Activated naive CD4-positive, alpha-beta T cell treated with anti-CD3 and anti-CD28 coated beads, Interleukin-2, amount 50 U/mL, for 72 hours (primary cell): Measurements from ENCODE around the gene SHFL. TPM values are rescaled to one million over a fixed set of nuclear protein-coding genes. Genes with fewer than 3 reads are reported as not detected.

Experiments used
- ATAC-seq, 2 donors: fragments of 150-1000 bp; cut with Tn5 transposase; 2 replicates each; pipeline ENCODE4 v1.10.0; 2021; ENCODE audit warnings: mild to moderate bottlenecking in 2 of 2, moderate library complexity in 2 of 2
- DNase-seq, 2 donors: peaks; one replicate each; pipeline ENCODE4 v3.0.0; 2021 to 2022; ENCODE audit warnings: low spot score in 2 of 2
- H3K27ac Mint-ChIP-seq, 2 donors: one replicate each; pipeline ENCODE4 v1.8.0; 2022; ENCODE audit warnings: mild to moderate bottlenecking in 2 of 2, mixed read lengths in 2 of 2
- H3K36me3 Mint-ChIP-seq, 2 donors: one replicate each; pipeline ENCODE4 v1.8.0; 2022; ENCODE audit warnings: mixed read lengths in 2 of 2
- H3K9me3 Mint-ChIP-seq, 2 donors: one replicate each; pipeline ENCODE4 v1.8.0; 2022; ENCODE audit warnings: mixed read lengths in 2 of 2
- total RNA-seq, 2 donors: library from RNA; stranded (reverse); gene quantifications; one replicate each; pipeline ENCODE4 v1.2.3, GENCODE V29; 2022

Gene SHFL
- total RNA-seq: 10 to 100 TPM; 56.5 to 76.1 TPM

GRCh38 chr19:10085641-10086590, at the start of gene SHFL:
TSS of gene SHFL (plus strand) at chr19:10086317. CDS start at chr19:10086428, 111 bp downstream.
- Mint-ChIP-seq H3K27ac (peak within 1 kb of the TSS; percentile 60 to 89), H3K36me3 (peaks cover 0 to 19% of the 10 kb centered on the region in 2 donors), H3K9me3 (no peaks in the 10 kb centered on the region)
- peak; percentile 83 to 87 for DNase-seq
- peak; percentile 99 for ATAC-seq

- H3K27ac Mint-ChIP-seq: no peak overlapping the region
- DNase-seq (no peak), ATAC-seq (no peak)
- H3K36me3 Mint-ChIP-seq: peaks cover 0 to 7% of the 10 kb centered on the region in 2 donors
- H3K9me3 Mint-ChIP-seq: no peaks in the 10 kb centered on the region
Observed at GRCh38 chr19:10036601-10037071, 49.5 kb upstream of the SHFL start.

DNA sequence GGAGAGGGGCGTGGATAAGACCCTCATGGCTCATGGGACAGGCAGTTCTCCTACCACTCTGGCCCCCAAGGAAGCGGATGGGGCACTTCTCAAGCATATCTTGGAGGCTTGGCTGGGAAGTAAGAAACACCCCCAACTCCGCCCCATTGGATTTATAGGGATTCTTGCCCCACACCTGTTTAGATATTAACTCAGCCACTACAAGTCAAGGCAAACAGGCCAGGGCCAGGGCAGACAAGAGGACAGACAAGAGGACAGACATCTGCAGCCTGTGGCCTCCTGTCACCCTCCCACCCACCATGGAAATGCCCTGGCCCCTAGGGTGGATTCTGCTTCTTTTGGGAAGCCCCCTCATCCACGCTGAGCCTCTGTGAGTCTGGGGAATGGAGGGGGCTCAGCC, 48.8 kb upstream of the SHFL start:
- Mint-ChIP-seq H3K9me3 (no peaks in the 10 kb centered on the region), H3K27ac (no peak overlapping the region), H3K36me3 (peaks cover 0 to 9% of the 10 kb centered on the region in 2 donors)
- no peak for DNase-seq
- ATAC-seq: no peak

GRCh38 chr19:10037809-10038208, 48.3 kb upstream of the SHFL start:
- peaks cover 0 to 9% of the 10 kb centered on the region in 2 donors for H3K36me3 Mint-ChIP-seq
- DNase-seq (no peak), ATAC-seq (no peak)
- no peak overlapping the region for H3K27ac Mint-ChIP-seq
- H3K9me3 Mint-ChIP-seq: no peaks in the 10 kb centered on the region

GRCh38 chr19:10043286-10043927, 42.7 kb upstream of the SHFL start:
- Mint-ChIP-seq H3K36me3 (peaks cover 7 to 27% of the 10 kb centered on the region in 2 donors), H3K9me3 (peaks cover 10 to 16% of the 10 kb centered on the region in 2 donors), H3K27ac (no peak overlapping the region)
- ATAC-seq: no peak
- no peak for DNase-seq

- DNase-seq (no peak), ATAC-seq (peak in 1 of 2 donors; percentile 56)
- Mint-ChIP-seq H3K27ac (no peak overlapping the region), H3K36me3 (peaks cover 7 to 27% of the 10 kb centered on the region in 2 donors), H3K9me3 (peaks cover 10 to 16% of the 10 kb centered on the region in 2 donors)
Observed at GRCh38 chr19:10044390-10044789, 41.7 kb upstream of the SHFL start.

GRCh38 chr19:10045371-10045770, 40.7 kb upstream of the SHFL start:
- no peak for ATAC-seq
- peaks cover 7 to 27% of the 10 kb centered on the region in 2 donors for H3K36me3 Mint-ChIP-seq
- DNase-seq: no peak
- no peak overlapping the region for H3K27ac Mint-ChIP-seq
- peaks cover 10 to 16% of the 10 kb centered on the region in 2 donors for H3K9me3 Mint-ChIP-seq

GRCh38 chr19:10049626-10050025, 36.5 kb upstream of the SHFL start:
- ATAC-seq (no peak), DNase-seq (no peak)
- Mint-ChIP-seq H3K27ac (no peak overlapping the region), H3K9me3 (peaks cover 0 to 5% of the 10 kb centered on the region in 2 donors), H3K36me3 (peaks cover 0 to 4% of the 10 kb centered on the region in 2 donors)

DNA sequence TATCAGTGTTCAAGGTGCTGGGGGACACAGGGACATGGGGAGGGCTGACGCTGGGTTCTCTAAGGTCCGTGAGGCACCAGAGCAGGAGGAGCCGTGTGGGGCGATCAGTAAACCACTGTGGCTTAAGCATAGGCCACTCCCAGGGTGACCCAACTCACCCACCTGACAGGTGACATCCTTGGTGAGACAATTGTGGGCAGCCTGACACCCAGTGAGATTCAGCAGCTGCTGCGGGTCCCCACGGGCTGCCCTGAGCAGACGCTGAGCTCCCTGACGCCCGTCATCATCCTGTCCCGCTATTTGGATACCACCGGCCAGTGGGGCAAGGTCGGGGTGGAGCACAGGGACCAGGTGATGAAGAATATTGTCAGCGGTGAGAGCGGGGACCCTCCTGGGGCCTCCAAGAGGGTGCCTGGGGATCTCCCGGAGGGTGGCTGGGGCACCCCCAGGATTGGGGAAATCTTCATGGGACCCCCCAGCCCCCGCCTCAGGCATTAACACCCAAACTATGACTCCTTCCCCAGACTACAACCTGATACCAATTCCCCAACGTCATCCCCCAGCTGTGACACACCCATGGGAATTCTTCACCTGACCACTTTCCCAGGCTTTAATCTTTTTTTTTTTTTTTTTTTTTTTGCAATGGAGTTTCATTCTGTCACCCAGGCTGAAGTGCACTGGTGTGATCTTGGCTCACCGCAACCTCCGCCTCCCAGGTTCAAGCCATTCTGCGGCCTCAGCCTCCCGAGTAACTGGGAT, 33.3 kb upstream of the SHFL start:
- H3K36me3 Mint-ChIP-seq: no peaks in the 10 kb centered on the region
- no peaks in the 10 kb centered on the region for H3K9me3 Mint-ChIP-seq
- no peak overlapping the region for H3K27ac Mint-ChIP-seq
- ATAC-seq (peak in 1 of 2 donors; percentile 13), DNase-seq (no peak)

- H3K9me3 Mint-ChIP-seq: no peaks in the 10 kb centered on the region
- ATAC-seq: no peak
Observed at GRCh38 chr19:10061717-10062310, 24.3 kb upstream of the SHFL start.

DNA sequence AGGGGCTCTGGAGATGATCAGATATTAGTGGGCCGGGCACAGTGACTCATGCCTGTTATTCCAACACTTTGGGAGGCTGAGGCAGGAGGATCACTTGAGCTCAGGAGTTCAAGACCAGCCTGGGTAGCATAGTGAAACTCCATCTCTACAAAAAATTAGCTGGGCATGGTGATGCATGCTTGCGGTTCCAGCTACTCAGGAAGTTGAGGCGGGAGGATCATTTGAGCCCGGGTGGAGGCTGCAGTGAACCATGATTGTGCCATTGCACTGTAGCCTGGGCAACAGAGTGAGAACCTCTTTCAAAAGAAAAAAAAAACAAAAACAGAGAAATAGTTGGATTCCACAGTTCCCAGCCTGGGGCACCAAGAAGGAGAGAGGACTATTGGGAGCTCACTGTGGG, 17.9 kb upstream of the SHFL start:
- H3K9me3 Mint-ChIP-seq: peaks cover 0 to 3% of the 10 kb centered on the region in 2 donors
- no peaks in the 10 kb centered on the region for H3K36me3 Mint-ChIP-seq
- no peak for DNase-seq
- peak in 1 of 2 donors; percentile 62 for ATAC-seq
- H3K27ac Mint-ChIP-seq: peak overlapping the region in 1 of 2 donors; percentile 27

More at GRCh38 chr19:10061717-10062310, 24.3 kb upstream of the SHFL start:
- Mint-ChIP-seq H3K36me3 (no peaks in the 10 kb centered on the region), H3K27ac (no peak overlapping the region)
- DNase-seq: no peak

DNA sequence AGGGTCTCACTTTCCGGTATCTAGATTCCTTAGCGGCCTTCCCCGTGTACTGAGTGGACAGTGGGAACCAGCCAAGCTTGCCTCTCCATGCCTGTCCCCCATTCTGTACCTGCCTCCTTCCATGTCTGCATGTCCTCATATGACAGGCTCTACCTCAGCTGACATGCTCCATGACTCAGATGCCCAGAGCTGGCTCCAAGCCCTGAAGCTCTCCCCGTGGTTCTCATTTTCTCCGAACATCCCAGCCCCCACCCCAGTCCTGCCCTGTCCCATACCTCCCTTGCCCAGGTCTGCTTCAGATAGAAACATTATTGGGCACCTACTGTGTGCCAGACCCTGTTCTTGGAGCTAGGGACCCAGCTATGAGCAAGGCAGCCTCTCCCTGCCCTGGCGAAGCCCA, 17.1 kb upstream of the SHFL start:
- no peak overlapping the region for H3K27ac Mint-ChIP-seq
- ATAC-seq (no peak), DNase-seq (no peak)
- no peaks in the 10 kb centered on the region for H3K36me3 Mint-ChIP-seq
- H3K9me3 Mint-ChIP-seq: peaks cover 0 to 5% of the 10 kb centered on the region in 2 donors

DNA sequence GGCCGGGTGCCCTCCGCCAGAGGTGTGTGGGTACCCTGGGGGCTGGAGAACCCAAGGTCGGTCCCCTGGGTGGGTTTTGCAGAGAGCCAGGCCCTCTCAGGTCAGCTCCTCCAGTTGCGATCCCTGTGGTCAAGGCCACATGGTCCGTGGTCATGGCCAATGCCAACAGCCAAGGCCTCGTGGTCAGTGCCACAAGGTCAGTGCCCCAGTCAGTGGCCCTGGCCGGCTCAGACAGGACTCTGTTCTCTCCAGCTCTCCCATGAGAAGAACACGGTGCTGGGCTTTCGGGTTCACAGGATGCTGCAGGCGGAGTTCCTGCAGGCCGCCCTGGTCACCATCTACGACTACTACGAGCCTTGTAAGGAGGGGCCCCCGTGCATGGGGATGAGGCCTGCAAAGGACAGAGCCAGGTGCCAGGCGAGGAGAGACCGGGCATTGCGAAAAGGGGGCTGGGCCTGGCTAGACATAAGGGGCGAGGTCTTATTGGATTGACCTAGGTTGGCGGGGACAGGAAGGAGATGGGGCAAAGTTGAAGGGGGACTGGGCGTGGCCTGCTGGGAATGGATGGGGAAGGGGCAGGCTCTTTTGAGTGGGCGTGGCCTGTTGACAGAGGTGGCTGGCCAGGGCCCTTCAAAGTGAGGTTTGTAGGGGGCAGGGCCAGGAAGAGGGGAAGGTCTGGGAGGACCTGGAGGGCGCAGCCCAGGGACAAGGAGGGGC, 15.2 kb upstream of the SHFL start:
- Mint-ChIP-seq H3K9me3 (peaks cover 0 to 5% of the 10 kb centered on the region in 2 donors), H3K36me3 (no peaks in the 10 kb centered on the region), H3K27ac (no peak overlapping the region)
- ATAC-seq: no peak
- DNase-seq: no peak

GRCh38 chr19:10074153-10074552, 12.0 kb upstream of the SHFL start:
- H3K9me3 Mint-ChIP-seq: peaks cover 0 to 5% of the 10 kb centered on the region in 2 donors
- ATAC-seq (peak; percentile 79 to 93), DNase-seq (peak in 1 of 2 donors; percentile 47)
- no peaks in the 10 kb centered on the region for H3K36me3 Mint-ChIP-seq
- H3K27ac Mint-ChIP-seq: no peak overlapping the region

GRCh38 chr19:10076535-10076934, 9.6 kb upstream of the SHFL start:
- H3K9me3 Mint-ChIP-seq: peaks cover 0 to 5% of the 10 kb centered on the region in 2 donors
- no peaks in the 10 kb centered on the region for H3K36me3 Mint-ChIP-seq
- H3K27ac Mint-ChIP-seq: no peak overlapping the region
- no peak for ATAC-seq
- no peak for DNase-seq

- DNase-seq (no peak), ATAC-seq (no peak)
- H3K36me3 Mint-ChIP-seq: no peaks in the 10 kb centered on the region
- no peak overlapping the region for H3K27ac Mint-ChIP-seq
- H3K9me3 Mint-ChIP-seq: peaks cover 0 to under 1% of the 10 kb centered on the region in 2 donors
Observed at GRCh38 chr19:10078329-10078728, 7.8 kb upstream of the SHFL start.
